T-cell (primary cell): ENCODE results near the gene MDP1. TPM values are rescaled to one million over a fixed set of nuclear protein-coding genes. Genes with fewer than 3 reads are reported as not detected.
A peak's percentile ranks its signal among the peaks of the same experiment; 100 is the strongest.

Experiments used
- ATAC-seq, 4 experiments: fragments of 200-7000 bp in 3 of 4; fragments of 150-1000 bp in 1 of 4; cut with Tn5 transposase; replicated peaks in 1 of 4; 1 replicate in 3 of 4; 2 replicates in 1 of 4; pipeline ENCODE4 v1.10.0; 2021; ENCODE audit warnings: moderate library complexity in 3 of 4, mild to moderate bottlenecking in 2 of 4, moderate number of reproducible peaks in 1 of 4
- CTCF ChIA-PET, 2 donors: fragments of 300-600 bp; sonication (Branson Sonifier 250); formaldehyde crosslinking; loops; one replicate each; lab custom pipeline; 2022; ENCODE audit warnings: antibody characterized with exemption in 2 of 2; lab: Charles Lee
- POLR2A ChIA-PET, 2 donors: fragments of 300-600 bp; sonication (Branson Sonifier 250); formaldehyde crosslinking; loops; one replicate each; lab custom pipeline; 2022; ENCODE audit warnings: antibody characterized with exemption in 2 of 2; lab: Charles Lee
- DNase-seq, 35 experiments: peaks; one replicate each; pipeline versions ENCODE4 v3.0.0 to v3.0.0-alpha.2; 2013 to 2023
- H3K27ac ChIP-seq: one replicate; pipeline ENCODE4 v1.5.1; 2013; ENCODE audit warnings: low read length
- H3K27me3 ChIP-seq, 2 experiments: replicated peaks in 1 of 2; 1 replicate in 1 of 2; 2 replicates in 1 of 2; pipeline versions ENCODE4 v1.6.1 to v1.7.0; 2013; ENCODE audit warnings: low read length in 1 of 2, mixed read lengths in 1 of 2; ENCODE audit not compliant: control insufficient read depth in 2 of 2, insufficient read depth in 2 of 2; ENCODE audit errors: extremely low read depth in 1 of 2
- H3K36me3 ChIP-seq, 2 donors: 1 replicate in 1 of 2; 2 replicates in 1 of 2; pipeline versions ENCODE4 v1.6.1 to v1.7.0; 2013; ENCODE audit warnings: low read length in 1 of 2; ENCODE audit not compliant: control insufficient read depth in 2 of 2, insufficient read depth in 1 of 2; ENCODE audit errors: extremely low read depth in 1 of 2
- H3K4me1 ChIP-seq, 2 experiments: 1 replicate in 1 of 2; 2 replicates in 1 of 2; pipeline versions ENCODE4 v1.6.1 to v1.7.0; 2013; ENCODE audit warnings: low read length in 2 of 2, mixed read lengths in 1 of 2; ENCODE audit not compliant: insufficient read depth in 2 of 2, control insufficient read depth in 1 of 2; ENCODE audit errors: extremely low read depth in 1 of 2
- H3K4me3 ChIP-seq, 2 donors: 1 replicate in 1 of 2; 2 replicates in 1 of 2; pipeline versions ENCODE4 v1.5.1 to v1.7.0; 2013; ENCODE audit warnings: mild to moderate bottlenecking in 2 of 2, low read length in 1 of 2, moderate library complexity in 1 of 2; ENCODE audit not compliant: control insufficient read depth in 1 of 2; ENCODE audit errors: extremely low read depth in 1 of 2
- H3K9me3 ChIP-seq: 2 replicates; pipeline ENCODE4 v1.7.0; 2013
- H3K27ac Mint-ChIP-seq, 2 donors: one replicate each; pipeline ENCODE4 v1.8.0; 2020 to 2021; ENCODE audit warnings: mild to moderate bottlenecking in 2 of 2, mixed read lengths in 2 of 2
- H3K27me3 Mint-ChIP-seq, 2 donors: one replicate each; pipeline ENCODE4 v1.8.0; 2021 to 2022; ENCODE audit warnings: mixed read lengths in 2 of 2
- H3K36me3 Mint-ChIP-seq: one replicate; pipeline ENCODE4 v1.8.0; 2021; ENCODE audit warnings: mixed read lengths
- H3K4me1 Mint-ChIP-seq, 3 donors: one replicate each; pipeline ENCODE4 v1.8.0; 2020 to 2022; ENCODE audit warnings: mixed read lengths in 3 of 3, mild to moderate bottlenecking in 1 of 3
- H3K4me3 Mint-ChIP-seq, 3 donors: one replicate each; pipeline ENCODE4 v1.8.0; 2020 to 2022; ENCODE audit warnings: mild to moderate bottlenecking in 3 of 3, mixed read lengths in 3 of 3, moderate library complexity in 3 of 3
- H3K9me3 Mint-ChIP-seq, 3 donors: one replicate each; pipeline ENCODE4 v1.8.0; 2020 to 2022; ENCODE audit warnings: mixed read lengths in 3 of 3
- WGBS: methylation state at CpG from one replicate; pipeline ENCODE4 v1.1.5; 2013; ENCODE audit warnings: missing lambda C conversion rate; ENCODE audit not compliant: insufficient coverage; 5-methylcytosine and 5-hydroxymethylcytosine counted together
- total RNA-seq, 35 experiments: library from RNA in 6 of 35; stranded (reverse) in 6 of 35; fragments of 120-200 nt in 1 of 35; gene quantifications; one replicate each; pipeline versions ENCODE4 v1.2.1 to v1.2.4 and lab custom pipeline; 2013 to 2026

MDP1 gene
- total RNA-seq (10 to 100 TPM in 3 of 5 donors, 1 to 10 TPM in 2; 7.2 to 17.5 (median 12.1) TPM), total RNA-seq (lab: John Stamatoyannopoulos, UW) (0 to 0.41 (median 0.06) reads per million in 29 experiments)
- total RNA-seq (2013), result 16.8 TPM

- peaks cover 21 to 45% of the 10 kb centered on the region in 2 experiments for H3K4me1 ChIP-seq
- CTCF ChIA-PET, result interaction anchor here (0.7 to 2.5 kb wide), 13 partner anchors 9 to 1200 kb away, joined by 3 to 26 read pairs (median 3); partner anchors contain the start of genes IPO4 (in 1 of the 2), LTB4R2 (in 1 of the 2) and TINF2 (in 1 of the 2)
- H3K36me3 Mint-ChIP-seq, result peaks cover 19% of the 10 kb centered on the region
- peak within 1 kb of the TSS; percentile 86 to 93 (median 92) for H3K4me3 Mint-ChIP-seq
- H3K4me3 ChIP-seq, result peak within 1 kb of the TSS; percentile 67 to 89
- H3K27me3 Mint-ChIP-seq, result no peaks in the 10 kb centered on the region
- POLR2A ChIA-PET, result interaction anchor here (0.7 to 1.0 kb wide), 4 partner anchors 17 to 61 kb away, joined by 3 to 5 read pairs (median 4); partner anchors contain the start of gene TINF2 (in 1 of the 2)
- peak within 1 kb of the TSS; percentile 95 to 97 for H3K27ac Mint-ChIP-seq
- H3K27me3 ChIP-seq, result no peaks in the 10 kb centered on the region
- H3K9me3 ChIP-seq, result no peaks in the 10 kb centered on the region
- no peaks in the 10 kb centered on the region for H3K9me3 Mint-ChIP-seq
- peaks cover 5 to 14% of the 10 kb centered on the region in 2 donors for H3K36me3 ChIP-seq
- H3K4me1 Mint-ChIP-seq, result peaks cover 42 to 54% (median 50%) of the 10 kb centered on the region in 3 donors
- 0% methylated on average over 26 of the region's 40 CpGs for WGBS
- ATAC-seq (peak; percentile 74 to 82 (median 80)), DNase-seq (peak; percentile 73 to 96 (median 85))
- H3K27ac ChIP-seq, result peak within 1 kb of the TSS; percentile 86
Observed at GRCh38 chr14:24215495-24216344, at the start of gene MDP1. MDP1 (minus strand) TSS chr14:24216066; CDS start chr14:24215955, 111 bp downstream.

GRCh38 chr14:24264298-24264697 lies 48.4 kb upstream of the MDP1 start:
- Histone ChIP-seq H3K9me3 (no peaks in the 10 kb centered on the region), H3K4me1 (no peaks in the 10 kb centered on the region), H3K4me3 (no peak overlapping the region), H3K27ac (no peak overlapping the region), H3K36me3 (peaks cover 18 to 40% of the 10 kb centered on the region in 2 donors), H3K27me3 (no peaks in the 10 kb centered on the region)
- H3K4me3 Mint-ChIP-seq, result no peak overlapping the region
- ChIA-PET CTCF (interaction anchor here in 1 of 2 donors (0.6 kb wide), 1 partner anchor 10 kb away, joined by 3 read pairs; no protein-coding TSS in a partner anchor), POLR2A (interaction anchor here in 1 of 2 donors (0.6 kb wide), 1 partner anchor 51 kb away, joined by 3 read pairs; the partner anchor contains the start of gene CHMP4A)
- no peak for DNase-seq
- no peak for ATAC-seq
- H3K36me3 Mint-ChIP-seq, result peaks cover 43% of the 10 kb centered on the region
- no peaks in the 10 kb centered on the region for H3K27me3 Mint-ChIP-seq
- peaks cover 0 to 7% (median 2%) of the 10 kb centered on the region in 3 donors for H3K4me1 Mint-ChIP-seq
- H3K27ac Mint-ChIP-seq, result no peak overlapping the region
- WGBS, result 93% methylated on average over 3 of the region's 6 CpGs
- no peaks in the 10 kb centered on the region for H3K9me3 Mint-ChIP-seq

- ChIA-PET POLR2A (no interaction called here), CTCF (interaction anchor here in 1 of 2 donors (0.6 kb wide), 1 partner anchor 11 kb away, joined by 3 read pairs; no protein-coding TSS in a partner anchor)
- Mint-ChIP-seq H3K36me3 (peaks cover 40% of the 10 kb centered on the region), H3K4me3 (no peak overlapping the region), H3K4me1 (peaks cover 0 to 7% (median 0%) of the 10 kb centered on the region in 3 donors), H3K27me3 (no peaks in the 10 kb centered on the region), H3K27ac (no peak overlapping the region), H3K9me3 (no peaks in the 10 kb centered on the region)
- no peaks in the 10 kb centered on the region for H3K4me1 ChIP-seq
- WGBS, result no CpG with 5 or more reads among the region's 6 CpGs
- no peaks in the 10 kb centered on the region for H3K9me3 ChIP-seq
- H3K4me3 ChIP-seq, result no peak overlapping the region
- DNase-seq (no peak), ATAC-seq (no peak)
- no peaks in the 10 kb centered on the region for H3K27me3 ChIP-seq
- no peak overlapping the region for H3K27ac ChIP-seq
- H3K36me3 ChIP-seq, result peaks cover 13 to 38% of the 10 kb centered on the region in 2 donors
Observed at GRCh38 chr14:24263848-24264247, 48.0 kb upstream of the MDP1 start.

- no peaks in the 10 kb centered on the region for H3K27me3 ChIP-seq
- H3K4me3 ChIP-seq, result no peak within 1 kb of the TSS
- CTCF ChIA-PET, result no interaction called here
- ATAC-seq (no peak), DNase-seq (no peak)
- Mint-ChIP-seq H3K27ac (no peak within 1 kb of the TSS), H3K27me3 (no peaks in the 10 kb centered on the region), H3K36me3 (peaks cover 38% of the 10 kb centered on the region), H3K9me3 (no peaks in the 10 kb centered on the region), H3K4me3 (no peak within 1 kb of the TSS), H3K4me1 (peaks cover 0 to 7% (median 0%) of the 10 kb centered on the region in 3 donors)
- 90% methylated on average over 13 of the region's 14 CpGs for WGBS
- POLR2A ChIA-PET, result no interaction called here
- H3K27ac ChIP-seq, result no peak within 1 kb of the TSS
- peaks cover 8 to 36% of the 10 kb centered on the region in 2 donors for H3K36me3 ChIP-seq
- no peaks in the 10 kb centered on the region for H3K9me3 ChIP-seq
- no peaks in the 10 kb centered on the region for H3K4me1 ChIP-seq
Observed at GRCh38 chr14:24262821-24263733, 47.2 kb upstream of the MDP1 start, which contains the start of gene TGM1. TGM1 (minus strand) TSS chr14:24263177; CDS start chr14:24262352, 825 bp downstream.

- H3K36me3 Mint-ChIP-seq, result peaks cover 36% of the 10 kb centered on the region
Observed at GRCh38 chr14:24261969-24262327, 46.1 kb upstream of the MDP1 start.

More at GRCh38 chr14:24261969-24262327, 46.1 kb upstream of the MDP1 start:
- ATAC-seq (no peak), DNase-seq (no peak)
- Mint-ChIP-seq H3K27ac (no peak overlapping the region), H3K4me3 (no peak overlapping the region), H3K4me1 (peaks cover 0 to 2% (median 0%) of the 10 kb centered on the region in 3 donors), H3K27me3 (no peaks in the 10 kb centered on the region), H3K9me3 (no peaks in the 10 kb centered on the region)
- Histone ChIP-seq H3K4me3 (no peak overlapping the region), H3K36me3 (peaks cover 8 to 29% of the 10 kb centered on the region in 2 donors), H3K27ac (no peak overlapping the region), H3K9me3 (no peaks in the 10 kb centered on the region), H3K4me1 (no peaks in the 10 kb centered on the region), H3K27me3 (no peaks in the 10 kb centered on the region)
- WGBS, result 95% methylated on average over 17 of the region's 19 CpGs
- CTCF ChIA-PET, result no interaction called here
- POLR2A ChIA-PET, result no interaction called here
